BE2C (cell line): ENCODE measurements around the gene SEMA3D. TPM values are rescaled to one million over a fixed set of nuclear protein-coding genes. Genes with fewer than 3 reads are reported as not detected.

Source experiments
- DNase-seq: peaks from one replicate; pipeline ENCODE4 v3.0.0-alpha.2; 2020
- H3K27me3 ChIP-seq: fragments of 250-450 bp; sonication (Bioruptor Pico); 2 replicates; pipeline ENCODE4 v1.5.1; 2020; ENCODE audit warnings: mild to moderate bottlenecking
- H3K36me3 ChIP-seq: fragments of 250-450 bp; sonication (Bioruptor Pico); 2 replicates; pipeline ENCODE4 v1.5.1; 2020; ENCODE audit warnings: mild to moderate bottlenecking
- H3K4me1 ChIP-seq: fragments of 250-450 bp; sonication (Bioruptor Pico); 2 replicates; pipeline ENCODE4 v1.5.1; 2020
- H3K4me3 ChIP-seq: 2 replicates; pipeline ENCODE4 v1.5.1; 2011; ENCODE audit warnings: low read depth, low read length
- H3K9me3 ChIP-seq: fragments of 250-450 bp; sonication (Bioruptor Pico); 2 replicates; pipeline ENCODE4 v1.5.1; 2020
- polyA plus RNA-seq: library from polyadenylated mRNA; unstranded; fragments of >200 nt; gene quantifications from one replicate; pipeline ENCODE4 v1.2.1, GENCODE V29; 2012; ENCODE audit warnings: low read depth, missing spikeins; ENCODE audit not compliant: insufficient read length, insufficient read depth
- TF ChIP-seq, protein P1 (sequence below): IDR thresholded peaks from 2 replicates; pipeline ENCODE4 v1.5.1; 2012; ENCODE audit warnings: mild to moderate bottlenecking, low read depth, low read length

The SEMA3D gene
- 2.4 TPM for polyA plus RNA-seq

DNA sequence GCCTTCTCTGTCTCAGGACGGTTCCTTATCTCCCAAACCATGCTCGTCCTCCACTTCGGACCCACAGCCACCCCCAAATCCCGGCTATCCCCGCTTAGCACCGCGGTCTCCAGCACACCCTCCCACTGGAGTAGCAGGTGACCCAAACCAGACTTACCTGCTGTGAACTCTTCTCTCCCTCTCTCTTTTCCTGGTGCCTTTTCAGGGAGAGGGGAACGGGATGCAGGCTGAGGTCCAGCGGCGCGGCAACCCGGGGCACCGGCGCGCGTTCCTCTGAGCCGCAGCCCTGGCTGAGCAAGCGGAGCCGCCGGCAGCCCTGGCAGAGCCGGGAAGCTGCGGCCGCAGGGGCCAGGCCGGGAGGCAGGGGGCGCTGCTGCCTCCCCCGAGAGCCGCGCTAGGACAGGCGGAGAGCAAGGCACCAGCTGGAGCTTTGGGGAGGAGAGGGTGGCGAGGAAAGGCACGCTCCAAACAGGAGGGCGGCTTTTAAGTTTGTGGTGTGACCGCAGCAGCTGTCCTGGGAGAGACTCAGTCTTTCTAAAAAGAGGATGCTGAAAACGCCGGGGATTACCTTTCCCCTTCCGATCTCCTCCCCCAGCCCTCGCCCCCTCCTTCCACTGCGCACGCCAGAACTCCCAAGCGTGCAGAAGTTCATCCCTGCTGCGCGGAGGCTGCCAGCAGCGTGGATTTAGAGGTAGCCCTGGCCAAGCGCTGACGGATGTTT lies at the start of gene SEMA3D:
Gene SEMA3D (minus strand): TSS at position 536 of the 721 bp plus-strand sequence. CDS start 65,165 bp downstream, outside the sequence.
- Histone ChIP-seq H3K9me3 (no peaks in the 10 kb centered on the region), H3K4me3 (peak within 1 kb of the TSS; percentile 86)
- TF ChIP-seq, protein P1, sequence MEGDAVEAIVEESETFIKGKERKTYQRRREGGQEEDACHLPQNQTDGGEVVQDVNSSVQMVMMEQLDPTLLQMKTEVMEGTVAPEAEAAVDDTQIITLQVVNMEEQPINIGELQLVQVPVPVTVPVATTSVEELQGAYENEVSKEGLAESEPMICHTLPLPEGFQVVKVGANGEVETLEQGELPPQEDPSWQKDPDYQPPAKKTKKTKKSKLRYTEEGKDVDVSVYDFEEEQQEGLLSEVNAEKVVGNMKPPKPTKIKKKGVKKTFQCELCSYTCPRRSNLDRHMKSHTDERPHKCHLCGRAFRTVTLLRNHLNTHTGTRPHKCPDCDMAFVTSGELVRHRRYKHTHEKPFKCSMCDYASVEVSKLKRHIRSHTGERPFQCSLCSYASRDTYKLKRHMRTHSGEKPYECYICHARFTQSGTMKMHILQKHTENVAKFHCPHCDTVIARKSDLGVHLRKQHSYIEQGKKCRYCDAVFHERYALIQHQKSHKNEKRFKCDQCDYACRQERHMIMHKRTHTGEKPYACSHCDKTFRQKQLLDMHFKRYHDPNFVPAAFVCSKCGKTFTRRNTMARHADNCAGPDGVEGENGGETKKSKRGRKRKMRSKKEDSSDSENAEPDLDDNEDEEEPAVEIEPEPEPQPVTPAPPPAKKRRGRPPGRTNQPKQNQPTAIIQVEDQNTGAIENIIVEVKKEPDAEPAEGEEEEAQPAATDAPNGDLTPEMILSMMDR, result peak; percentile 84

GRCh38 chr7:85234730-85235129 lies 47.9 kb upstream of the SEMA3D start:
- Histone ChIP-seq H3K4me1 (0 out of 2 replicates have a peak, but pooled peaks cover 2% of the 10 kb centered on the region), H3K9me3 (no peaks in the 10 kb centered on the region), H3K27me3 (no peaks in the 10 kb centered on the region), H3K36me3 (no peaks in the 10 kb centered on the region), H3K4me3 (no peak overlapping the region)
- DNase-seq, result no peak
- TF ChIP-seq, protein P1, result no peak

More for the DNA sequence above, at the start of gene SEMA3D:
- H3K36me3 ChIP-seq, result no peaks in the 10 kb centered on the region
- peak; percentile 88 for DNase-seq
- no peaks in the 10 kb centered on the region for H3K27me3 ChIP-seq
- no peaks in the 10 kb centered on the region for H3K4me1 ChIP-seq

GRCh38 chr7:85232068-85232467 lies 45.2 kb upstream of the SEMA3D start:
- no peaks in the 10 kb centered on the region for H3K36me3 ChIP-seq
- TF ChIP-seq, protein P1, result no peak
- no peak for DNase-seq
- no peaks in the 10 kb centered on the region for H3K9me3 ChIP-seq
- peaks cover 5% of the 10 kb centered on the region; the same call in 1 of the 2 replicates for H3K4me1 ChIP-seq
- no peaks in the 10 kb centered on the region for H3K27me3 ChIP-seq
- no peak overlapping the region for H3K4me3 ChIP-seq

DNA sequence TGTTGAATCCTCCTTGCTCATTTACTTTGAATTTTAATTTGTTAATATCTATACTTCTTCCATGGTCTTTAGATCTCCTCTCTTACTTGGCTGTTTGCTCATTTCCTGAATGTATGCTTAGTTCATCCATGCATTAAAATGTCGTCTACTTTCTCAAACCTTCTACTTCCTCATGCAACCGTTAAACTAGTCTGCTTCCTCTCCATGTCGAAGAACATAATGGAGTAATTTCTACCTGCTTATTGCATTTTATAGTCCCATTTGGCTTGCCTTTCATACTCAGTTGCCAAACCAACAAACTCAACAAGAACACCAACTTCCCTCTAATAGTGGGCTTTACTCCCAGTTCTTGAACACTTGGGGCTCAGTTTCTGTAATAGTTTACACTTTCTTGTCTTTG lies 43.8 kb upstream of the SEMA3D start:
- DNase-seq, result no peak
- Histone ChIP-seq H3K27me3 (no peaks in the 10 kb centered on the region), H3K9me3 (no peaks in the 10 kb centered on the region), H3K36me3 (no peaks in the 10 kb centered on the region), H3K4me1 (peaks cover 5% of the 10 kb centered on the region; the same call in 1 of the 2 replicates), H3K4me3 (no peak overlapping the region)
- TF ChIP-seq, protein P1, result no peak

DNA sequence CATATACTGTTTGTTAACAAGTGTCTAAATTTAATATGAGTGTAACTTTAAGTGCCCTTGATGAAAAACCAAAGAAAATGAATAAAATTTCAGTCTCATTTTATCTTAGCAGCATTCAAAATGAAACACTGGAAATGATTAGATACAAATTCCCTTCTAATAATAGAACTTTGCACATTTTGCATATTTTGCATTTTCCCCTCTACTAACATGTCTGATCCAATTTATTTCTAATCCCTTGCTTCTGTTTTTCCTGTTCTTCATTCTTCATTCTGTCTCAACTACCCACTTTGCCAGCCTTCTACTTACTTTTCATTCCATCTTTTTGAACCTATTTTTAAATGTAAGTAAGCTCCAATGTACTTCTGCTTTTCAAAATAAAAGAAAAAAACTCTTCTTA lies 42.7 kb upstream of the SEMA3D start:
- Histone ChIP-seq H3K9me3 (no peaks in the 10 kb centered on the region), H3K27me3 (no peaks in the 10 kb centered on the region), H3K4me1 (peaks cover 5% of the 10 kb centered on the region; the same call in 1 of the 2 replicates), H3K4me3 (no peak overlapping the region), H3K36me3 (no peaks in the 10 kb centered on the region)
- no peak for DNase-seq
- TF ChIP-seq, protein P1, result no peak
